SK-MEL-5 (cell line): ENCODE data around the gene SLC23A2. TPM values are rescaled to one million over a fixed set of nuclear protein-coding genes. Genes with fewer than 3 reads are reported as not detected.
"Not testable (repeated sequence)": the region's sequence is repeated elsewhere in the genome, so short reads cannot be mapped to it uniquely, and the experiment has no call there.

ENCODE experiments used
- DNase-seq: peaks from one replicate; pipeline ENCODE4 v3.0.0-alpha.2; 2016; ENCODE audit warnings: low read depth, low spot score
- in situ Hi-C: cut with HindIII; loops from 2 replicates; pipeline ENCODE4 v1.10.0; 2016; ENCODE audit warnings: low sequenced_read_pairs, high pct_unique_total_duplicates, low pct_unique_long_range_greater_than_20kb
- total RNA-seq: library from RNA; depleted of rRNA; stranded (reverse); fragments of >200 nt; shearing (Covaris generic); gene quantifications from 2 replicates; pipeline ENCODE4 v1.2.3, GENCODE V29; 2014

SLC23A2 gene
- total RNA-seq, 1 experiment from 2014 or later, result 117 TPM

GRCh38 chr20:5023171-5023570, 21.9 kb upstream of the SLC23A2 start:
- in situ Hi-C loops, DNase-seq: not testable (repeated sequence)

GRCh38 chr20:5020760-5021159, 19.4 kb upstream of the SLC23A2 start:
- DNase-seq, result no peak
- in situ Hi-C loops, result no loop called here

- in situ Hi-C loops, result no loop called here
- DNase-seq, result no peak
Observed at GRCh38 chr20:5013682-5014447, 12.6 kb upstream of the SLC23A2 start.

GRCh38 chr20:5008759-5009158, 7.4 kb upstream of the SLC23A2 start:
- in situ Hi-C loops, result no loop called here
- DNase-seq, result peak; percentile 48

GRCh38 chr20:5005326-5005725, 4.0 kb upstream of the SLC23A2 start:
- no peak for DNase-seq
- in situ Hi-C loops, result no loop called here

- in situ Hi-C loops, DNase-seq: not testable (repeated sequence)
Observed at GRCh38 chr20:5004825-5005224, 3.5 kb upstream of the SLC23A2 start.

GRCh38 chr20:5003626-5004025, 2.3 kb upstream of the SLC23A2 start:
- in situ Hi-C loops, result no loop called here

GRCh38 chr20:5002077-5002413, 735 bp upstream of the SLC23A2 start:
- no peak for DNase-seq
- in situ Hi-C loops, result no loop called here

More at GRCh38 chr20:5003626-5004025, 2.3 kb upstream of the SLC23A2 start:
- DNase-seq, result no peak

DNA sequence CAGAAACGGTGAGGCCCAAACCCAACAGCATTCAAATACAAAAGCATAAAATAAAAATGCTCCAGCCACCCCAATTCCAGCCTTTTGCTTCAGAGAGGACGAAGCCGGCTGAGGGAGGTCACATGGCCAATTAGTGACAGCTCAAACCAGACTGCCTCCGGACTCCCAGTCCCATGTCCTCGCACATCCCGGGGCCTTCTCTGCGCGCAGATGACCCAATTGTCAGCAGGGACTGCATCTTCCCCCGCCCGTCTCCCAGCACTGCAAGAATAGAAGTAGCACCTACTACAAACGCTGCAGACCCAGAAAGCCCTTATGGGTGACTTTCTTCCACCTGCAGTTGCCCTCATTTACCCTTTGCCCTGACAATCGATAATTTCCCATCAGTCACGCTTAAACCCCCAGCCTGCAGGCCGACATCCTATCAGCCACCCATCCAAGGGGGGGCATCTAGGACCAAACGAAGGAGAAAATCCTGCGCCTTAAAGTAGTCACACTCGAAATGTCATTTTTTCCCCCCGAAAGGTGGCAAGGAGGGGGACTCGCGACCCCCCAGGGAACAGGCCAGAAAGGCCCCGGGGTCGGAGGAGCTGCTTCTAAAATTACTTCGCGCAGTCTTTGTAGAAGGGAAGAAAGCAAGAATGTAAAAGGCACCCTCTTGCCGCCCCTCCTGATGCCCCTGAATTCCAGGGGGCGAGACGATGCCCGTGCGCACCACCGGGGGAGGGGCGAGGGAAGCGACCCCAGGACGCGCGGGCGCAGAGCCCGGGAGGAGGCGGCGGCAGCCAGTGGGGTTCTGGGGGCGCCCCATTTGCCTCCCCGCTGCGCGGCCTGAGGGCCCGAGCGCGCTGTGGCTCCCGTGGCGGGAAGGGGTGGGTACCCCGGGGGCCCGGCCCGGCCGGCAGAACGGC, 792 bp downstream of the SLC23A2 start:
- in situ Hi-C loops, result no loop called here
- peak; percentile 55 for DNase-seq

DNA sequence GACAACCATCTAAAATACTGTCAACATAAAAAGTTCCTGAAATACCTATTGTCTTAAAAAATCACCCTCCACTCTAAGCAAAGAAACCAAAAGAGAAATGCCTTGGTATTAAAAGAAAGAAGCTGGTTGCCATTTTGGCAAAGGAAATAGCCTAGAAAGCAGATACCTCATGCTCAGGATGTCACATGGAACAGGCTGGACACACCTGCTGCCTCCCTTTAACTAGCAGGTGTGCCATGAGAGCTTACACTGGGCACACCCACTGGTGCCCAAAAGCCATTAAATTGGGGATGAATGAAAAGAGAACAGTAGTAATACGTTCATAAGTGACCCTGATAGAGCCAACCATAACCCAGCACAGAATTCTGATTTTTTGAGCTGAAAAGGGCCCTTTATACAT, 1.5 kb downstream of the SLC23A2 start:
- DNase-seq, result no peak
- in situ Hi-C loops, result no loop called here

GRCh38 chr20:4998160-4998651, 3.1 kb downstream of the SLC23A2 start:
- DNase-seq, result peak; percentile 65
- in situ Hi-C loops, result no loop called here

GRCh38 chr20:4997222-4997621, 4.1 kb downstream of the SLC23A2 start:
- in situ Hi-C loops, result no loop called here
- no peak for DNase-seq

GRCh38 chr20:4989570-4989969, 11.7 kb downstream of the SLC23A2 start:
- in situ Hi-C loops, result no loop called here
- no peak for DNase-seq

DNA sequence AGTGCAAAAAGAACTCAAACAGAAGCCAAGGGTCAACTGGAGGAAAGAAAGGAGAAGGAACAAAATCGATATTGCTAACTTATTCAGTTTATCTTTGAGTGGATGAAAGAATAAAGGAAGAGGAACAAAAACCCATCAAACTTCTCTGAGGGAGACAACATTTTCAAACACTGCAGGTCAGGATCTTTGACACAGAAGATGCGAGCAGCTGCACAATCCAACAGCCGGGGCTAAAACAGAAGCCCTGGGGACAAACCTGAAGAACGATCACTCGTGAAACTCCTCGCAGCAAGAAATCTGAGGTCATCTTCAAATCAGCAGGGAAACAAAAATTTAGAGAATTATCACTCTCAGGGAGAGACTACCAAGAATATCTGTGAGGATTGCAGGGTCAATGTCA, 14.2 kb downstream of the SLC23A2 start:
- DNase-seq, result no peak
- in situ Hi-C loops, result no loop called here

DNA sequence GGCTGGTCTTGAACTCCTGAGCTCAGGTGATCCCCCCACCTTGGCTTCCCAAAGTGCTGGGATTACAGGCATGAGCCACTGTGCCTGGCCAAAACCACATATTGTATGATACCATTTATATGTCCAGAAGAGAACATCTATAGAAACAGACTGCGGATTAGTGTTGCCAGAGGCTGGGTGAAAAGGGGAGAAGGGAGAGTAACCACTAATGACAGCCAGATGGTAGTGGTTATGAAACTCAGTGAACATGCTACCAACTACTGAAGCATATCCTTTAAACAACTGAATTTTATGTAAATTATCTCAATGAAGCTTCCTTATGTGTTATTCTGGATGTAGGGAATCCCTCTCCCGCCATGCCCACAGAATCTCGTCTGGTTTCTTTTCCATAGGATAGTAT, 15.7 kb downstream of the SLC23A2 start:
- no peak for DNase-seq
- in situ Hi-C loops, result no loop called here

GRCh38 chr20:4982281-4982680, 19.0 kb downstream of the SLC23A2 start:
- DNase-seq, result no peak
- in situ Hi-C loops, result no loop called here

GRCh38 chr20:4979841-4980410, 21.4 kb downstream of the SLC23A2 start:
- in situ Hi-C loops, result no loop called here

More at GRCh38 chr20:4979841-4980410, 21.4 kb downstream of the SLC23A2 start:
- DNase-seq, result no peak
